Keratinocyte (primary cell): ENCODE results near the gene GPR83. TPM values are rescaled to one million over a fixed set of nuclear protein-coding genes. Genes with fewer than 3 reads are reported as not detected.

Experiments
- DNase-seq: peaks from one replicate; pipeline ENCODE4 v3.0.0-alpha.2; 2011; ENCODE audit warnings: low read depth, missing footprints, low spot score
- FAIRE-seq: peaks from 2 replicates; lab custom pipeline; 2011; peaks lifted over from hg19 to GRCh38; lab: Jason Lieb, UNC
- H2AFZ ChIP-seq: 2 replicates; pipeline ENCODE4 v1.6.0; 2012; ENCODE audit warnings: low read length, control low read depth, inconsistent platforms; ENCODE audit not compliant: control insufficient read depth
- H3K27ac ChIP-seq: 2 replicates; pipeline ENCODE4 v1.5.1; 2011; ENCODE audit warnings: low read length; ENCODE audit not compliant: control insufficient read depth, insufficient read depth
- H3K27me3 ChIP-seq: 3 replicates; pipeline ENCODE4 v1.6.0; 2011; ENCODE audit warnings: low read length; ENCODE audit not compliant: control insufficient read depth, insufficient read depth; ENCODE audit errors: extremely low read depth
- H3K36me3 ChIP-seq, 2 experiments: 2 replicates in 1 of 2; 3 replicates in 1 of 2; pipeline ENCODE4 v1.5.1; 2011; ENCODE audit warnings: low read length in 2 of 2, mild to moderate bottlenecking in 1 of 2; ENCODE audit not compliant: control insufficient read depth in 2 of 2, insufficient read depth in 2 of 2; ENCODE audit errors: extremely low read depth in 1 of 2
- H3K4me1 ChIP-seq: 3 replicates; pipeline ENCODE4 v1.5.1; 2011; ENCODE audit warnings: low read length; ENCODE audit not compliant: control insufficient read depth, insufficient read depth; ENCODE audit errors: extremely low read depth
- H3K4me2 ChIP-seq: 3 replicates; pipeline ENCODE4 v1.6.0; 2011; ENCODE audit warnings: low read depth, low read length; ENCODE audit not compliant: control insufficient read depth, insufficient read depth; ENCODE audit errors: extremely low read depth
- H3K4me3 ChIP-seq, 3 experiments: fragments of 200-600 bp in 1 of 3; sonication (generic) in 1 of 3; 2 replicates in 2 of 3; 3 replicates in 1 of 3; pipeline ENCODE4 v1.5.1; 2011 to 2016; ENCODE audit warnings: low read length in 3 of 3, mild to moderate bottlenecking in 3 of 3, control low read depth in 2 of 3, inconsistent platforms in 1 of 3, low read depth in 1 of 3, mixed read lengths in 1 of 3, mixed run types in 1 of 3, moderate library complexity in 1 of 3; ENCODE audit not compliant: control insufficient read depth in 2 of 3, insufficient read depth in 2 of 3; ENCODE audit errors: extremely low read depth in 1 of 3
- H3K79me2 ChIP-seq: 2 replicates; pipeline ENCODE4 v1.6.0; 2012; ENCODE audit warnings: low read length; ENCODE audit not compliant: control insufficient read depth, insufficient read depth
- H3K9ac ChIP-seq: 3 replicates; pipeline ENCODE4 v1.6.0; 2011; ENCODE audit warnings: low read length; ENCODE audit not compliant: control insufficient read depth, insufficient read depth; ENCODE audit errors: extremely low read depth
- H3K9me1 ChIP-seq: 3 replicates; pipeline ENCODE4 v1.6.0; 2011; ENCODE audit warnings: low read length; ENCODE audit not compliant: control insufficient read depth, insufficient read depth; ENCODE audit errors: extremely low read depth
- H3K9me3 ChIP-seq: 2 replicates; pipeline ENCODE4 v1.5.1; 2012; ENCODE audit warnings: low read depth, low read length; ENCODE audit not compliant: control insufficient read depth
- H4K20me1 ChIP-seq: 3 replicates; pipeline ENCODE4 v1.6.0; 2011; ENCODE audit warnings: low read length; ENCODE audit not compliant: control insufficient read depth, insufficient read depth; ENCODE audit errors: extremely low read depth
- CTCF ChIP-seq, 3 experiments: IDR thresholded peaks in 1 of 3; conservative IDR thresholded peaks in 1 of 3; optimal IDR thresholded peaks in 1 of 3; 2 replicates in 2 of 3; 3 replicates in 1 of 3; pipeline versions ENCODE3 to v1.5.1; 2011; ENCODE audit warnings: low read length in 3 of 3, mild to moderate bottlenecking in 3 of 3, moderate library complexity in 2 of 3, control low read depth in 1 of 3, inconsistent platforms in 1 of 3; ENCODE audit not compliant: insufficient read depth in 2 of 3; ENCODE audit errors: extremely low read depth in 1 of 3
- EZH2 ChIP-seq: IDR thresholded peaks from one replicate; pipeline ENCODE4 v1.6.1; 2012; ENCODE audit warnings: inconsistent platforms, mild to moderate bottlenecking, low read length, moderate library complexity
- dilution Hi-C: fragments of 300-500 bp; cut with MboI; formaldehyde crosslinking; loops from one replicate; pipeline ENCODE4 v1.7.0; 2020; ENCODE audit warnings: low sequenced_read_pairs; ENCODE audit not compliant: extremely low pct_ligation_motif_present
- polyA plus RNA-seq, 5 experiments: library from polyadenylated mRNA; depleted of rRNA in 3 of 5; stranded (reverse) in 3 of 5; stranded (forward) in 1 of 5; unstranded in 1 of 5; fragments of >200 nt; gene quantifications; 1 replicate in 1 of 5; 2 replicates in 3 of 5; 3 replicates in 1 of 5; pipeline versions ENCODE4 v1.2.1 to v1.2.3, GENCODE V29; 2011 to 2012; ENCODE audit warnings: missing spikeins in 2 of 5, low read depth in 1 of 5, low replicate concordance in 1 of 5

The GPR83 gene
- polyA plus RNA-seq, 1 donor (not counting 4 experiments of a cell fraction or from before 2014, with no cell fraction given): 0.04 TPM

DNA sequence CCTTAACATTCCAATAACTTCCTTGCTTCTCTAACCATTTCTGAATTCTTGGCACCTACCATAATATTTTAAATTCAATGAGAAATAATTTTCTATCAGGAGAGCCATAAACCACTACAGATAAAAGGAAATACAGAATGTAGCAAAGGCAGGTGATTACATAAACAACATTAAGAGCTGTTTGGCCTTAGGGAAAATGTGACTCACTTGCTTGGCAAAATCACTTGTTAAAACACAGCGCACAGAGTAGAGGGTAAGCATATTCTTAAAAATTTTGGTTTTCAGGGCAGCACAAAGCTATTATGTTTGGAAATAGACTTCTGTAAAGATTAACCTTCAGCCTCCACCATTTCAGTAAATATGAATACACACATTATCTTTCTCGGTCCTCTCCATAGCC, 70.4 kb downstream of the GPR83 start:
- Histone ChIP-seq H3K27ac (no peak overlapping the region), H4K20me1 (no peaks in the 10 kb centered on the region), H3K27me3 (peaks cover 7% of the 10 kb centered on the region), H3K9me3 (no peaks in the 10 kb centered on the region), H3K4me3 (no peak overlapping the region), H3K9ac (no peak overlapping the region), H3K36me3 (no peaks in the 10 kb centered on the region), H3K4me1 (peaks cover 3% of the 10 kb centered on the region), H2AFZ (no peak overlapping the region), H3K4me2 (no peak overlapping the region), H3K79me2 (no peaks in the 10 kb centered on the region), H3K9me1 (no peaks in the 10 kb centered on the region)
- DNase-seq (no peak), FAIRE-seq (no peak)
- TF ChIP-seq CTCF (optimal IDR thresholded peaks at IDR 0.05 in 1 of 3, IDR thresholded peaks at IDR 0.05 in 1 of 3, conservative IDR thresholded peaks at IDR 0.05 in 1 of 3; ENCODE audit: extremely low read depth in 1 of 3, insufficient read depth in 2 of 3, low read length in 3 of 3): no peak
- TF ChIP-seq EZH2: no peak
- dilution Hi-C loops: no loop called here

DNA sequence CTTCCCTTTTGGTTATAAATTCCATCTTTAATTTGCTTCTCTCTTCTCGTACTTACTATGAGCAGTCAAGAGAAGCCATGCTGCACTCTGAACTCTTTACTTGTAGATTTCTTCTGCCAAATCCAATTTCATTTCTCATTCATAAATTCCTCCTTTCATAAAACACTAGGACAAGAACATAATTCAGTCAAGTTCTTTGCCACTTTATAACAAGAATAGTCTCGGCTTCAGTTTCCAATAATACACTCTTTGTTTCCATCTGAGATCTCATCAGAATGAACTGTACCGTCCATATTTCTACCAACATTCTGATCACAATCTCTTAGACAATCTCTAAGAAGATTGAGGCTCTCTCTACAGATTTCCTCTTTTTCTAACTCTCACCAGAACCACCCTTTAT, 71.7 kb downstream of the GPR83 start:
- H3K4me3 ChIP-seq: no peak overlapping the region
- no peak overlapping the region for H2AFZ ChIP-seq
- H3K9ac ChIP-seq: no peak overlapping the region
- peaks cover 3% of the 10 kb centered on the region for H3K4me1 ChIP-seq
- H3K27ac ChIP-seq: no peak overlapping the region
- no peak overlapping the region for H3K4me2 ChIP-seq
- no peaks in the 10 kb centered on the region for H3K9me1 ChIP-seq
- dilution Hi-C loops: no loop called here
- FAIRE-seq (no peak), DNase-seq (no peak)
- no peak for TF ChIP-seq CTCF (optimal IDR thresholded peaks at IDR 0.05 in 1 of 3, IDR thresholded peaks at IDR 0.05 in 1 of 3, conservative IDR thresholded peaks at IDR 0.05 in 1 of 3; ENCODE audit: extremely low read depth in 1 of 3, insufficient read depth in 2 of 3, low read length in 3 of 3)
- TF ChIP-seq EZH2: no peak
- no peaks in the 10 kb centered on the region for H4K20me1 ChIP-seq
- no peaks in the 10 kb centered on the region for H3K9me3 ChIP-seq
- H3K36me3 ChIP-seq: no peaks in the 10 kb centered on the region
- H3K27me3 ChIP-seq: peaks cover 7% of the 10 kb centered on the region
- no peaks in the 10 kb centered on the region for H3K79me2 ChIP-seq
